Fibroblast of the aortic adventitia (primary cell): Measurements from ENCODE around the gene TEDC1. TPM values are rescaled to one million over a fixed set of nuclear protein-coding genes. Genes with fewer than 3 reads are reported as not detected.

Experiments
- DNase-seq: peaks from one replicate; pipeline ENCODE4 v3.0.0-alpha.2; 2010; ENCODE audit warnings: low read depth
- H3K4me3 ChIP-seq: 2 replicates; pipeline ENCODE4 v1.5.1; 2011; ENCODE audit warnings: low read depth, mild to moderate bottlenecking, control low read depth, low read length, moderate library complexity
- total RNA-seq: library from RNA; depleted of rRNA; stranded (reverse); fragments of >200 nt; gene quantifications from 2 replicates; pipeline ENCODE4 v1.2.3, GENCODE V29; 2012; ENCODE audit warnings: low replicate concordance
- TF ChIP-seq, protein P1 (sequence below): IDR thresholded peaks from 2 replicates; pipeline ENCODE4 v1.5.1; 2011; ENCODE audit warnings: mild to moderate bottlenecking, low read length, control low read depth, inconsistent platforms; ENCODE audit not compliant: insufficient read depth

Gene TEDC1
- total RNA-seq, 1 donor: 12.6 TPM

DNA sequence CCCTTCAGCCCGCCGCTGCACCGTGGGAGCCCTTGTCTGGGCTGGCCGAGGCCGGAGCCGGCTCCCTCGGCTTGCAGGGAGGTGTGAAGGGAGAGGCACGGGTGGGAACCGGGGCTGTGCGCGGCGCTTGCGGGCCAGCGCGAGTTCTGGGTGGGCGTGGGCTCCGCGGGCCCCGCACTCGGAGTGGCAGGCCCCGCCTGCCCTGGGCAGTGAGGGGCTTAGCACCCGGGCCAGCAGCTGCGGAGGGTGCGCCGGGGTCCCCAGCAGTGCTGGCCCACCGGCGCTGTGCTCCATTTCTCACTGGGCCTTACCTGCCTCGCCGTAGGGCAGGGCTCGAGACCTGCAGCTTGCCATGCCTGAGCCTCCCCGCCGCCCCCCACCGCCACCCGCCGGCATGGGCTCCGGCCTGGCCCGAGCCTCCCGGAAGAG, 56.7 kb downstream of the TEDC1 start:
- H3K4me3 ChIP-seq: no peak overlapping the region
- TF ChIP-seq, protein P1, sequence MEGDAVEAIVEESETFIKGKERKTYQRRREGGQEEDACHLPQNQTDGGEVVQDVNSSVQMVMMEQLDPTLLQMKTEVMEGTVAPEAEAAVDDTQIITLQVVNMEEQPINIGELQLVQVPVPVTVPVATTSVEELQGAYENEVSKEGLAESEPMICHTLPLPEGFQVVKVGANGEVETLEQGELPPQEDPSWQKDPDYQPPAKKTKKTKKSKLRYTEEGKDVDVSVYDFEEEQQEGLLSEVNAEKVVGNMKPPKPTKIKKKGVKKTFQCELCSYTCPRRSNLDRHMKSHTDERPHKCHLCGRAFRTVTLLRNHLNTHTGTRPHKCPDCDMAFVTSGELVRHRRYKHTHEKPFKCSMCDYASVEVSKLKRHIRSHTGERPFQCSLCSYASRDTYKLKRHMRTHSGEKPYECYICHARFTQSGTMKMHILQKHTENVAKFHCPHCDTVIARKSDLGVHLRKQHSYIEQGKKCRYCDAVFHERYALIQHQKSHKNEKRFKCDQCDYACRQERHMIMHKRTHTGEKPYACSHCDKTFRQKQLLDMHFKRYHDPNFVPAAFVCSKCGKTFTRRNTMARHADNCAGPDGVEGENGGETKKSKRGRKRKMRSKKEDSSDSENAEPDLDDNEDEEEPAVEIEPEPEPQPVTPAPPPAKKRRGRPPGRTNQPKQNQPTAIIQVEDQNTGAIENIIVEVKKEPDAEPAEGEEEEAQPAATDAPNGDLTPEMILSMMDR: no peak
- no peak for DNase-seq

Other genes with a start within 250 kb of the TEDC1 start
- gene BTBD6, start 242.7 kb upstream of the TEDC1 start, total RNA-seq: 51.0 and 123 TPM in 2 replicates
- 28.8 and 49.4 TPM in 2 replicates for gene BRF1, start 190.2 kb upstream of the TEDC1 start, total RNA-seq
- gene PACS2, start 176.5 kb upstream of the TEDC1 start, total RNA-seq: 41.5 and 48.6 TPM in 2 replicates
- 0.27 and 1.5 TPM in 2 replicates for gene TEX22, start 92.7 kb upstream of the TEDC1 start, total RNA-seq
- 43.0 and 44.4 TPM in 2 replicates for gene MTA1, start 71.4 kb upstream of the TEDC1 start, total RNA-seq
- 32.9 and 54.3 TPM in 2 replicates for gene CRIP2, start 16.4 kb upstream of the TEDC1 start, total RNA-seq
- gene CRIP1, start 4.4 kb upstream of the TEDC1 start, total RNA-seq: 9.4 and 28.4 TPM in 2 replicates
- gene TMEM121, start 35.3 kb downstream of the TEDC1 start, total RNA-seq: 4.0 and 6.7 TPM in 2 replicates